PC-9 (cell line): ENCODE results near the gene HK2.

ENCODE experiments used
- EZH2 ChIP-seq: fragments of 200-600 bp; sonication (generic); IDR thresholded peaks from 2 replicates; pipeline ENCODE4 v1.8.0; 2017; ENCODE audit warnings: antibody characterized with exemption, low read depth
- TF ChIP-seq, protein P1 (sequence below): fragments of 200-600 bp; sonication (generic); conservative IDR thresholded peaks from 2 replicates; pipeline ENCODE4 v1.6.1; 2017; ENCODE audit warnings: mixed run types, antibody characterized with exemption, mild to moderate bottlenecking, moderate library complexity

DNA sequence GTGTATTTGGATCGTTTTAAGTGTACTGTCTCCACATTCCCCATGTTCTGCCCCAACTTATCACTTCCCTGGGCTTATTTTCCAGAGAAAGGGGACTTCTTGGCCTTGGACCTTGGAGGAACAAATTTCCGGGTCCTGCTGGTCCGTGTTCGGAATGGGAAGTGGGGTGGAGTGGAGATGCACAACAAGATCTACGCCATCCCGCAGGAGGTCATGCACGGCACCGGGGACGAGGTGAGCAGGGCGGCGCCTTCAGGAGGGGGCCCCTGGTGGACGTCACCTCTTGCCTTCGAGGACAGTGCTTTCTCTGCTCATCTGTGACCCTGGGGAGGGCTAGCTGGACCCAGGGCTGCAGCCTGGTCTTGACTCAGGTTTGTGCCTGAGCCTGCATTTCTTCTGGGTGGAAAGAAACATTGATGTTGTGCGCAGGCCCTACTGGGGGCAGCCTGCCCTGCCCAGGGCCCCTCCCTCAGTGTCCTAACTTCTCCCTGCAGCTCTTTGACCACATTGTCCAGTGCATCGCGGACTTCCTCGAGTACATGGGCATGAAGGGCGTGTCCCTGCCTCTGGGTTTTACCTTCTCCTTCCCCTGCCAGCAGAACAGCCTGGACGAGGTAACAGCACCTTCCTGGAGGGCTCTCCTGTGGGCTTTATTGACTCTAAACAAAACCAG is 47.8 kb downstream of the HK2 start:
- no peak for TF ChIP-seq EZH2
- TF ChIP-seq, protein P1, sequence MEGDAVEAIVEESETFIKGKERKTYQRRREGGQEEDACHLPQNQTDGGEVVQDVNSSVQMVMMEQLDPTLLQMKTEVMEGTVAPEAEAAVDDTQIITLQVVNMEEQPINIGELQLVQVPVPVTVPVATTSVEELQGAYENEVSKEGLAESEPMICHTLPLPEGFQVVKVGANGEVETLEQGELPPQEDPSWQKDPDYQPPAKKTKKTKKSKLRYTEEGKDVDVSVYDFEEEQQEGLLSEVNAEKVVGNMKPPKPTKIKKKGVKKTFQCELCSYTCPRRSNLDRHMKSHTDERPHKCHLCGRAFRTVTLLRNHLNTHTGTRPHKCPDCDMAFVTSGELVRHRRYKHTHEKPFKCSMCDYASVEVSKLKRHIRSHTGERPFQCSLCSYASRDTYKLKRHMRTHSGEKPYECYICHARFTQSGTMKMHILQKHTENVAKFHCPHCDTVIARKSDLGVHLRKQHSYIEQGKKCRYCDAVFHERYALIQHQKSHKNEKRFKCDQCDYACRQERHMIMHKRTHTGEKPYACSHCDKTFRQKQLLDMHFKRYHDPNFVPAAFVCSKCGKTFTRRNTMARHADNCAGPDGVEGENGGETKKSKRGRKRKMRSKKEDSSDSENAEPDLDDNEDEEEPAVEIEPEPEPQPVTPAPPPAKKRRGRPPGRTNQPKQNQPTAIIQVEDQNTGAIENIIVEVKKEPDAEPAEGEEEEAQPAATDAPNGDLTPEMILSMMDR: no peak
